Stomach smooth muscle (tissue), 2 donors: Measurements from ENCODE around the gene ZIC2.

Experiments used
- H3K27ac ChIP-seq: one replicate; pipeline ENCODE4 v1.7.0; 2013; ENCODE audit warnings: mild to moderate bottlenecking, low read length, inconsistent platforms
- H3K27me3 ChIP-seq, 2 donors: one replicate each; pipeline ENCODE4 v1.7.0; 2013; ENCODE audit warnings: low read length in 2 of 2; ENCODE audit not compliant: insufficient read depth in 2 of 2, control insufficient read depth in 1 of 2
- H3K36me3 ChIP-seq, 2 donors: one replicate each; pipeline ENCODE4 v1.7.0; 2013; ENCODE audit warnings: low read length in 2 of 2; ENCODE audit not compliant: control insufficient read depth in 2 of 2, insufficient read depth in 2 of 2
- H3K4me1 ChIP-seq: one replicate; pipeline ENCODE4 v1.7.0; 2013; ENCODE audit warnings: low read length; ENCODE audit not compliant: control insufficient read depth, insufficient read depth
- H3K4me3 ChIP-seq, 2 donors: one replicate each; pipeline ENCODE4 v1.7.0; 2013; ENCODE audit warnings: low read length in 2 of 2
- H3K9ac ChIP-seq, 2 donors: one replicate each; pipeline ENCODE4 v1.7.0; 2013; ENCODE audit warnings: low read length in 2 of 2, mild to moderate bottlenecking in 1 of 2
- H3K9me3 ChIP-seq, 2 donors: one replicate each; pipeline ENCODE4 v1.7.0; 2013; ENCODE audit warnings: low read length in 2 of 2; ENCODE audit not compliant: control insufficient read depth in 2 of 2
- donor health status: healthy.
- donor health status: Pancreatic carcinoma.

Gene ZIC2

DNA sequence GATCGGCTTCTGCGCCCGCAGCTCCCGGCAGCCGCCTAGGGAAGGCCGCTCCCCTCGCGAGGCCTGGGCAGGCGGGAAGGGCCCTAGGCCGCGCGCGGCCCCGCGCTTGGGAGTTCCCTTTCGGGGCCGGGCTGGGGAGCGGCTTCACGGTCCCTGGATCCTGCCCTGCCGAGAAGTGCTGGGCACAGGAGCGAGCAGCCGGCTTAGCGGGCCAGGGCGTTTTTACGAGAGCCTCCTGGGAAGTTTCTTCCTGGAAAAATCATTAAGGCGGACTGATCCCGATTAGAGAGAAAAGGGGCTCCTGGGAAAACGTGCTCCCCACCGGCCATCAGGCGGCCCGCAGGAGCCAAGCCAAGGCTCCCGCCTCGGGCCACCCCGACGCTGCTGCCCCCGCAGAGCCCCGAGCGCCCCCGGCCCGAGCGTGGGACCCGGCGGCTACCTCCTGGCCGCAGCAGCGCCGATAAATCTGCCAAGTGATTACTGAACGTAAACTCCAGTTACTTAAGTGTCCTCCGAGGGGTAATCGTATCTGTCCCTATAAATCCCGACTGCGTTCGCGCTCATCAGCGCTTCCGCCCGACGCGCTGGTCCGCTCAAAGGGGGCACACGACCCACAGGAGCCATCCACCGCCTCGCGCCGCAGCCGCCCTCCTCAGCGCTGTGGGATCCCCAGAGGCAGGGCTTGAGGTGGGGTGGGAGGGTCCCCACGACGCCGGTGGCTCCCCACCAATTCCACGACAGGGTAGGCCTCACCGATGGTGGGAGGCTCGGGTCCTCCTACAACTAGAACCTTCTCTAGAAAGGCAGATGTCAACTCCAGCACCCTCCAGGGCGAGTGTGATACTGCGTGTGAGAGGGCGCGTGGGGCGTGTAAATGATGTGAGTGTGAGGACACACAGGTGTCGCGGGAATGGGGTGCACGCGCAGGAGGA lies 12.8 kb upstream of the ZIC2 start:
- no peaks in the 10 kb centered on the region for H3K36me3 ChIP-seq
- H3K4me3 ChIP-seq: peak overlapping the region in 1 of 2 donors; percentile 47
- no peak overlapping the region for H3K9ac ChIP-seq
- peaks cover 60 to 77% of the 10 kb centered on the region in 2 donors for H3K27me3 ChIP-seq
- H3K27ac ChIP-seq: no peak overlapping the region
- peaks cover 0 to 4% of the 10 kb centered on the region in 2 donors for H3K9me3 ChIP-seq
- peaks cover 32% of the 10 kb centered on the region for H3K4me1 ChIP-seq

DNA sequence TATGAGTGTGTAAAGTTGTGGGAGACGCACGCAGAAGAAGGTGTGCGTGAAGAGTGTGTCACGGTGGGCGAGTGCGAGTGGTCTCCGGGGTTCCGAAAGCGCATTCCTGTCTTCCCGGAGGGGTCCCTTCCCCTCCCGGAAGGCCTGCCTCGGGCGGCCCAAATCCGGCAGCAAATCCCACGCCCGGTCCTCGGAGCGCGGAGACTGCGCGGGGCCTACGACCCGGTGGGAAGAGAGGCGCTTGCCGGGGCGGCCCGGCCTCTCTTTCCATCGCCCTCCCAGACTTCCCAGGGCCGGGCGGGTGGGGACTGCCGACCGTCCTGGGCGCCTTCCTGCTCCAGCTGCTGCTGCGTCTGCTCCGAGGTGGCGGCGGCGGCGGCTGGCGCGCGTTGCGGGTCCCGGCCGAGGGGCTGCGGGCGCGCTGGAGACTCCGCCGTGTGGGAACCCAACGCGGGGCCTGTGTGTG lies 12.1 kb upstream of the ZIC2 start:
- Histone ChIP-seq H3K9me3 (peaks cover 0 to 4% of the 10 kb centered on the region in 2 donors), H3K9ac (no peak overlapping the region), H3K27me3 (peaks cover 61 to 79% of the 10 kb centered on the region in 2 donors), H3K27ac (no peak overlapping the region), H3K4me3 (no peak overlapping the region), H3K36me3 (no peaks in the 10 kb centered on the region), H3K4me1 (peaks cover 32% of the 10 kb centered on the region)

DNA sequence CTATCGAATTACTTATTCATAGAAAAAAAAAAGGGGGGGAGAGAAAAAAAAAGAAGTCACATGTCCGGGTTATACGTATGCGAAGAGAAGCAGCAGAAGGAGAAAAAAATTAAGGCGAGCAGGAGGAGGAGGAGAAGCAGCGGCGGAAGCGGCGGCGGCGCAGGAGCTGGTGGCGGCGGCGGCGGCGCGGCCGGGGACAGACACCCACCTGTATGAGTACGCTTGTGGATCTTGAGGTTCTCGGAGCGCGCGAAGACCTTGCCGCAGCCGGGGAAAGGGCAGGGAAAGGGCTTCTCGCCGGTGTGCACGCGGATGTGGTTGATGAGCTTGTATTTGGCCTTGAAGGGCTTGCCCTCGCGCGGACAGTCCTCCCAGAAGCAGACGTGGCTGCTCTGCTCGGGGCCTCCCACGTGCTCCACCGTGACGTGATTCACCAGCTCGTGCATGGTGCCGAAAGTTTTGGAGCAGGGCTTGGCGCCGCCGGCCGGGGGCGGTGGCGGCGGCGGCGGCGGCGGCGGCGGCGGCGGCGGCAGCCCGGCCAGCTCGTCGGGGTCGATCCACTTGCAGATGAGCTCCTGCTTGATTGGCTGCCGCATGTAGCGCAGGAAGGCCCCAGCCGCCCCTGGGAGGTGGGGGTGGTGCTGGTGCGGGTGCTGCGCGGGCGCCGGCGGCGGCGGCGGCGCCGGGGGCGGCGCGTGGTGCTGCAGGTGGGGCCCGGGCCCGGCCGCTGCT lies 11.5 kb upstream of the ZIC2 start:
- Histone ChIP-seq H3K27me3 (peaks cover 64 to 85% of the 10 kb centered on the region in 2 donors), H3K9ac (no peak overlapping the region), H3K36me3 (no peaks in the 10 kb centered on the region), H3K4me1 (peaks cover 32% of the 10 kb centered on the region), H3K9me3 (peaks cover 0 to 4% of the 10 kb centered on the region in 2 donors), H3K27ac (no peak overlapping the region), H3K4me3 (peak overlapping the region in 1 of 2 donors; percentile 63)

DNA sequence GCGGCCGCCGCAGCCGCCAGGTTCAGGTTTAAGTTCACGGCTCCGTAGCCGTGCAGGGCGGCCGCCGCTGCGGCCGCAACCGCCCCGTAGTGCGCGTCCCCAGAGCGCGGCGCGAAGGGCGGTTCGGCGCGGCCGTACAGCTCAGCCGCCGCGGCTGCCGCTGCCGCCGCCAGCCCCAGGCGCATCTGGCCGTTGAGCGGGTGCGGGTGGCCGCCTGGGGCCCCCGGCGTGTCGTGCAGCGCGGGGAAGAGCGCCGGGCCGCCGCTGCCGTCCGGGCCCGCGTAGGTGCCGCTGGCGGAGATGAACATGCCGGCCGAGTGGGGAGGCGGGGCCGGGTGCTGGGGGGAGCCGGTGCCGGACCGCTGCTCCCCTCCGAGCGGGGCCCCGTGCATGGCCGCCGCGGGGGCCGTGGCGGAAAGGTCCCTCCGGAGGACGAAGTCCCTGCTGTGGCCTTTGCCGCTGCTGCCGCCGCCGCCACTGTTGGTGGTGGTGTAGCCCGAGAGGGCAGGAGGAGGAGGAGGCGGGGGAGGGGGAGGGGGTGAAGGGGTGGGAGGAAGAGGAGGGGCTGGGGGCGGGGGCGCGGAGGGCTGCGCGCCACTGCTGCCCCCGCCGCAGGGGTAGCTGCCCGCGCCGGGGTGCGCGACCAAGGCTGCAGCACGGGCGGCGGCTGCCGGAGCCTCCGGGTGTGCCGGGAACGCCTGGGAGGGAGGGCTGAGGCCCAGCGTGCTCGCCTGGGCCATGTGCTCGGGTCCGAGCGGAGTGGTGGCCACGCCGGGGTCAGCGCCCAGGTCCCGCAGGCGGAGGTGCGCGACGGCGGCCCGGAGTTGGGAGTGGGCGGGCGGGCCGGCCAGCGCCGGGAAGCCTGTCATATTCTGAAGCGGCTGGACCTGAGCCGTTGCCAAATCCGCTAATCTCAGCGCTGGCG lies 10.7 kb upstream of the ZIC2 start:
- Histone ChIP-seq H3K4me1 (peaks cover 32% of the 10 kb centered on the region), H3K27me3 (peaks cover 67 to 87% of the 10 kb centered on the region in 2 donors), H3K36me3 (no peaks in the 10 kb centered on the region), H3K9ac (no peak overlapping the region), H3K27ac (no peak overlapping the region), H3K4me3 (peak overlapping the region in 1 of 2 donors; percentile 47), H3K9me3 (peaks cover 0 to 4% of the 10 kb centered on the region in 2 donors)

DNA sequence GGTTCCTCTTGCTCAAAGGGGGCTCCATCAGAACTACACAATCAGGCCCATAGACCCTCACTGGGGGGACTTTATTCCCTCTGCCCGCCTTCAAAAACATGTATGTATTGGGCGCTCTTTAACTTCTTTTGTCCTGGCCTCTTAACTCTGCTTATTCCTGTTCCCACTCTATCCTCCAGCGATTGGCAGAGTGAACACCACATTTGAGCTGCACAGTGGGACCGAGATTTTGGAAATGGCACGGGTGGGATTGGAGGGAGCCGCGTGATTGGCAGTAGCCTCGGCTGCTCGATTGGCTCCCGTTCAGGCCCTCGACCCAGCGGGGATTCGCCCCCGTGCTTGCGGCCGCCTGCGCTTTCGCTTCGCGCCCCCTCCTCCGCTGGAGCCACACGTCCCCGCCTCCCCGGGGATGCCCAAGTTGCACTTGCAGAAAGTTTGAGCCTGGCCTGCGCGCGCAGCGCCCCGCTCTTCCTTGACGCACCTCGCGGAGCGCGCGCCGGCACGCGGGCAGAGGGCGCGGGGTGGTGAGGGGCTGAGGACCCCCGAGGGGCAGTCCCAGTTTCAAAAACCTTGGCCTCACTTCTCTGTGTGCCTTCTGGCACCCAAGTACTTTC lies 9.9 kb upstream of the ZIC2 start, which contains the start of gene ZIC5:
TSS of gene ZIC5 (minus strand) at position 192 of the 614 bp plus-strand sequence. CDS start at position 28, 164 bp downstream.
- H3K27me3 ChIP-seq: peaks cover 67 to 89% of the 10 kb centered on the region in 2 donors
- H3K4me3 ChIP-seq: peak within 1 kb of the TSS in 1 of 2 donors; percentile 47
- no peak within 1 kb of the TSS for H3K9ac ChIP-seq
- H3K4me1 ChIP-seq: peaks cover 32% of the 10 kb centered on the region
- H3K9me3 ChIP-seq: peaks cover 0 to 4% of the 10 kb centered on the region in 2 donors
- no peaks in the 10 kb centered on the region for H3K36me3 ChIP-seq
- H3K27ac ChIP-seq: no peak within 1 kb of the TSS

DNA sequence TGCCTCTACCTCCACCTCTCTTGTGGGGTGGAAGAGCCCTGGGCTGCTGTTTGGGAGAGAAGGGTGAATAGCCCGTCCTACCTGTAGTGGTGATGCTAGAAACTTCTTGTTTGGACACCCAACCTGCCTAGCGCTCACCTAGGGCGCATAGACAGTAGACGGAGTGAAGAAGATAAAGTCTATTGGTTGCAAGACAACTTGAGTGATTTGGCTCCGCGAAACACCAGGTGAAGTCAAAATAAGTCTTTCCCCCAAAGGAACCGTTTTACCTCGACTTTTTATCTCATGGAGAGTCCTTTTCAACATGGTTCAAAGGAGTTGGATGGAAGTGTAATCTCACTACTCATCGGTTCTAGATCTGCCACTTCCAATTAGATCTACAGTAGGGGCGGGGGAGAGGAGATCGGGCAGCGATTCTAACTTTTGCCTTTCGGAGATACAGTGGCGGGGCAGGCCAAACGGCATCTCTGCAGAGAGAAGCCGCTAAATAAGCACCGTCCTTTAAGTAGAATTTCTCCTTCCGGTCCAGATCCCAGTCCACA lies 9.3 kb upstream of the ZIC2 start:
- Histone ChIP-seq H3K36me3 (no peaks in the 10 kb centered on the region), H3K4me1 (peaks cover 32% of the 10 kb centered on the region), H3K27ac (no peak overlapping the region), H3K9ac (no peak overlapping the region), H3K4me3 (no peak overlapping the region), H3K9me3 (peaks cover 0 to 3% of the 10 kb centered on the region in 2 donors), H3K27me3 (peaks cover 68 to 91% of the 10 kb centered on the region in 2 donors)

DNA sequence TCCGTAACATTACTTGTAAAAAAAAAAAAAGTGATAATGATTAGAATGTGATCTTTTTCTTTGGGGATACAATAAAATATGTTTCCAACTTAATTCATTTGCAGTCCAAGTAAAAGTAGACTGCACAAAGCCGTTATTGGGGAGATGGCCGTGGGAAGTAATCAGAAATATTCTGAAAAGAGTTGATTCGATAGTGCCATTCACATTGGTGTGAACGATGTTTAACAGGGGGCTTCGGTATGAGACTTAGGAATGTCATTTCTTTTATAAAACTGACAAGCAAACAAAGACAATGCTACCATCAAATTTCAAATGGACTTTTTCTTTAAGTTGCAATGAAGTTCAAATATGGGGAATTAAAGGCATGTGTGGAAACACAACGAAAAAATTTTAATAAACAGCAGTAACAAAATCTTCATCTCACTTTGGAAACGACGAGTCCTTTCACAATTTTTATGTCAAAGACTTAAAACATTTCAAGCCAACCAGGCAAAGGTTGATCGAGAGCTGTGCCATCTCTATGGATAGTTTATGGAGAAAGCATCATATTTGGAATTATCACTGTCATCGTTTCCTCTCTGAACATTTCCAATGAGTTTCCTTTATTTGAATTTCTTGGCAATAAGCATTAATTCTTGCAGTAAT lies 8.3 kb upstream of the ZIC2 start:
- Histone ChIP-seq H3K9me3 (no peaks in the 10 kb centered on the region), H3K4me1 (peaks cover 28% of the 10 kb centered on the region), H3K4me3 (no peak overlapping the region), H3K27me3 (peaks cover 72 to 91% of the 10 kb centered on the region in 2 donors), H3K9ac (no peak overlapping the region), H3K36me3 (no peaks in the 10 kb centered on the region), H3K27ac (no peak overlapping the region)

DNA sequence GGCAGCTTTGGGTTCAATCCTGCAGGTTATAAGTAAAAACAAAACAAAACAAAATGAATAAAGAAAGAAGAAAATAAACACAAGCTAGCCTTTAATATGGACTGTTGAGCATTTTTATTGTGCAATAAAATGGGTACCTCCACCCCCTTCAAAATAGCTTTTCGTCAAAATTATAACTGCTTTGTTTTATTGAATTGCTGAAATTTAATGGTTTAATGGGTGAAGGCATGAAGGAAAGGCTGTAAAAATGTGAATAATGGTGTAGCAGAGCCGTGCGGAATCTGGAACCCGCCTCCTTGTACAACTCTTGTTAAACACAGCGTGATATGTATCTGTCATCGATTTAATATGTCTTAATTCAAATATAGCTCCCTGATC lies 7.8 kb upstream of the ZIC2 start:
- H3K27ac ChIP-seq: no peak overlapping the region
- no peak overlapping the region for H3K9ac ChIP-seq
- H3K4me3 ChIP-seq: no peak overlapping the region
- no peaks in the 10 kb centered on the region for H3K9me3 ChIP-seq
- peaks cover 22% of the 10 kb centered on the region for H3K4me1 ChIP-seq
- H3K36me3 ChIP-seq: no peaks in the 10 kb centered on the region
- peaks cover 74 to 91% of the 10 kb centered on the region in 2 donors for H3K27me3 ChIP-seq

DNA sequence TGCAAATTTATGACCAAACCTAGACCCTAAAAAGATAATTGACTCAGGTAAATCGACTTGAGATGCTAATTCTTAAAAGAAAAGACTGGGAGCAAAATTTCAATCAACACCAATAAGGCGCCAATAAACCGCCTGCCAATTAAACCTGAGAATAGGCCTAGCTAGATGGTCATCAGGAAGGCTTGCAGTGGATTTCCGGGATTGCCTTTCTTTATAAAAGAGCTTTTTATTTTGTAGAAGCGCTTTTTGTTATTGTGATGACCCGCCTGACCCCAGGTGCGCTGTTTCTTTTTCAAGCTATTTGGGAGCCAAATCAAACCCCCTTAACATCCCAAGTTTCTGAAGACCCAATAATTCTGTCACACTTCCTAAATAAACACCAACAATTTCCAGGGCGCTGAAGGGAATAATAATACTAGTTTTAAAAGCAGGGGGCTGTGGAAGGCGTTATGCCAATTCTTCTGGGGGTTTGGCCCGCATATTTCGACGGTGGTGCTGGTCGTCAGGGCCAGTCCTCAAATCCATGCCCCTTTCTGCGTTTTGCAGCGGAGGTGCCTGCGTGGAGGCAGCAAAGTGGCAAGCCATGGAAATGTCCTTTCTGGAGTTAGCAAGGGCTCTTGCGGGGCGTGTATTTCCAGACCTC lies 7.2 kb upstream of the ZIC2 start:
- Histone ChIP-seq H3K4me3 (no peak overlapping the region), H3K9ac (no peak overlapping the region), H3K36me3 (no peaks in the 10 kb centered on the region), H3K27me3 (peaks cover 74 to 91% of the 10 kb centered on the region in 2 donors), H3K27ac (no peak overlapping the region), H3K4me1 (peaks cover 17% of the 10 kb centered on the region), H3K9me3 (no peaks in the 10 kb centered on the region)
